ENCODE measurements around the gene DUSP19.

Gene DUSP19

DNA sequence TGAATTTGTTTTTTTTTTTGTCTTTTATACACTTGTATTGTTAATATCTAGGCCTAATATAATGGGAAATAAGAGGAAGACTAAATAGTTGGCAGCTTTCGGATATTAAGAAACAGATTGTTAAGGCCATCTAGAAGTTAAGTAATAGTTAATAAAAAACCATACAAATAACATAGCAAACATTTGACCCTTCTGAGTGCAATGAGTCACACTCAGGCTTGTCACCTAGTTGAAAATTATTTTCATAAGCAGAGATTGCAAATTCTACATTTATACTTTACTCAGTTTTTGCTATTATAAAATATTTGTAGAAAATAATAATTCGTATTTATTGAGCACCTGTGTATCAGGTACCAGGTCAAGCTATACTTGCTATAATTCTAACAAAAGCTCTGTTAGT is 48.1 kb downstream of the DUSP19 start:
- no peak for DNase-seq

DNA sequence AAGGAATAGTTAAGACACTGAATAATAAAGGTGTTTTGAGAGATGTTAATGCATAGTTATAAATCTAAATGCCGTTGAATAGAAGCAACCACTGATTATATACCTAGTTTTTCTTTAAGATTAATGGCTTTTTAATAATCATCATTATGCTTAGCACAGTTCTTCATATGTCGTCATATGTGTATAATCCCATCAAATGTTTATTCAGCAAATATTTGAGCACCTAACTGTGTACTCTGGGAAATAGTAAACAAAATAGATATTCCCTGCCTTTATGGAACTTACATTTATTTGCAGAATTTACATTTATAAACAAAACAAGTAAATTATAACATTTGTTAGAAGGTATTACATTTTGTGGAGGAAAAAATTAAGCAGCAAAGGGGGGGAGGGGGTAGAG is 55.5 kb downstream of the DUSP19 start:
- DNase-seq, result no peak

DNA sequence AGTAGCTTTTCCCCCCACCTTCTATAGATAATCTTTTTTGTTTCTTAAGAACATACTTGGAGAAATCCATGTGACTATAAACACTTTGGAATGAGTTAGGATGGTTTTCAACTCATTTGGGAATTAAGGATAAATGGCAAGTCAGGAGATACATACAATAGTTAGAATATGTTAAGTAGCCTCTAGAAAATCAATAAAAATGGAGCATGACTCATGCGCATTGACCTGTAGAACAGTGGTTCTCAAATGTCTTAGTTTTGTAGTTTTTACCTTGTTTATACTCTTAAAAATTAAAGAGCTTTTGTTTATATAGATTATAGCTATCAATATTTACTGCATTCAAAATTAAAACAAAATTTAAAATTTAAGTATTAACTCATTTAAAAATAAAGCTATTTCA is 70.4 kb downstream of the DUSP19 start:
- no peak for DNase-seq

DNA sequence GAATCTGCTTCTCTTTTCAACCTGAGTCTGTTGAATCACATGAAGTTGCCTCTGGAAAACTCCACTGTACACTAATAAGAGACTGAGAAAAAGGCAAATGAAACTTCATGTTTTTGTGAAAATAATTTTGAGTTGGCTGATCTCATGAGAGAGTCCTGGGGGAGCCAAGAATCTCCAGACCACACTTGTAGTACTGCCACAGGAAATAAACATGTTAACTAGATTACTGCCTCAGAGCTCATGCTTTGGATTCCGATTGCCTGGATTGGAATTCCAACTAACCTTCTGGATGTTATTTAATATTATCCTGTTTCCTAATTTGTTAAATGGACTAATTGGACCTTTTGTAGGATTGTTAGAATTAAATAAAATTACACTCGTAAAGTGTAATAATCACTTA is 70.9 kb downstream of the DUSP19 start:
- DNase-seq, result no peak
